ENCODE measurements around the gene TMEM161A. TPM values are rescaled to one million over a fixed set of nuclear protein-coding genes. Genes with fewer than 3 reads are reported as not detected.
"Not testable (repeated sequence)": the region's sequence is repeated elsewhere in the genome, so short reads cannot be mapped to it uniquely, and the experiment has no call there.

TMEM161A gene
- polyA plus RNA-seq, 12 donors = 13.3 to 30.7 (median 21.5) TPM; not detected in 1

DNA sequence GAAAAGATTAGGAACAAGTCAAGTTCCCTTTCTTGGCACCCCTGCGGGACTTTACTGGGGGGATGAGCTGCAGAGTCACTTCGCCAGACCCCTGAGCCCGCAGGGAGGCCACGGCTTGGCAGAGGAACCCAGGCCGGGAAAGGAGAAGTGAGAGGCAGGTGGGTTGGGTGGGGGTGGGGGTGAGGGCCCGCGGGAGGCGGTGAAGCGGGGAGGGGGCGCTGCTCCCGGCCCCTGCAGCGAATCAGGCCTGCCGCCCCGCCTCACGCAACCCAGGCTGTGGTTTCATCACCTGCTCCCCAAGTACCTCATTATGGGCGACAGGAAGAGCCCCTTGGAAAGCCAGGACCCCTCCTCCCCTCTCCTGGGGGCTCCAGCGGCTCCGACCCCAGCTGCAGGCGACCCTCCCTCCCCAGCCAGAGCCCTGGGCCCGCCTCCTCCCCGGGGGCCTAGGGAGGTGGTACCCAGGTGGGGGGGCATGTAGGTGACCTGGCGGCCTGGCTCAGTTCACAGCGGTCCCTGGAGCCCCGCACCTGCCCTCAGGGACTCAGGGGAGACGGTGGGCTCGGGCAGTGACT is 22.3 kb upstream of the TMEM161A start:
- DNase-seq = no peak

DNA sequence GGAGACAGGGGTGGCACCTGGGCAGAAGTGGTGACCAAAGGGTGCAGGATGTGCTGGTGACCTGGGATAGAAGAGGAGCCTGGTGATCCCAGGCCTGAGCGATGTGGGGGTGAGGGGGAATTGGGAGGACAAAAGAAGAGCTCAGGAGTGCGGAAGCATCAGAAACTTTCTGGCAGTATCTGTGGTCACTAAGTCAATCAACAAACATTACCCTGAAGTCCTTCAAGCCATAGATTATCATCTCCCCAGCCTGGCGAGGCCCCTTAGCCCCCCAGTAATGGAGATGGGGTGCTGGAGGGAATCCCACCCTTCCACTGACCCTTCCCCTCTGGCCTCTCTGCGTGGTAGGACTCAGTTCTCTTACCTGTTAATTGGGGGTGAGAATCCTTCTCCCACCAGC is 21.3 kb upstream of the TMEM161A start:
- DNase-seq = no peak

DNA sequence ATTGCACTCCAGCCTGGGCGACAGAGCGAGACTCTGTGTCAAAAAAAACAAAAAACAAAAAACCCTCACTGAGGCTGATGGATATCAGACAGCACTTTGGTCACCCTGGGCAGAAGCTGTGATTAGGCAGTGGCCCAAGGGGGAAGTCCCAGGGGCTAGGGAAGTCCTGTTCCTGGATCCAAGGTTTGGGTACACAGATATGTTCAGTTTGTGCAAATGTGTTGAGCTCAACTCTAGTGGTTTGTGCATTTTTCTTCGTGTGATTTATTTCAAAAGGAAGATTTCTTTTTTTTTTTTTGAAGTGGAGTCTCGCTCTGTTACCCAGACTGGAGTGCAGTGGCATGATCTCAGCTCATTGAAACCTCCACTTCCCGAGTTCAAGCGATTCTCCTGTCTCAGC is 19.5 kb upstream of the TMEM161A start:
- DNase-seq = no peak

GRCh38 chr19:19155495-19156219 is 17.4 kb upstream of the TMEM161A start:
- no peak for DNase-seq

DNA sequence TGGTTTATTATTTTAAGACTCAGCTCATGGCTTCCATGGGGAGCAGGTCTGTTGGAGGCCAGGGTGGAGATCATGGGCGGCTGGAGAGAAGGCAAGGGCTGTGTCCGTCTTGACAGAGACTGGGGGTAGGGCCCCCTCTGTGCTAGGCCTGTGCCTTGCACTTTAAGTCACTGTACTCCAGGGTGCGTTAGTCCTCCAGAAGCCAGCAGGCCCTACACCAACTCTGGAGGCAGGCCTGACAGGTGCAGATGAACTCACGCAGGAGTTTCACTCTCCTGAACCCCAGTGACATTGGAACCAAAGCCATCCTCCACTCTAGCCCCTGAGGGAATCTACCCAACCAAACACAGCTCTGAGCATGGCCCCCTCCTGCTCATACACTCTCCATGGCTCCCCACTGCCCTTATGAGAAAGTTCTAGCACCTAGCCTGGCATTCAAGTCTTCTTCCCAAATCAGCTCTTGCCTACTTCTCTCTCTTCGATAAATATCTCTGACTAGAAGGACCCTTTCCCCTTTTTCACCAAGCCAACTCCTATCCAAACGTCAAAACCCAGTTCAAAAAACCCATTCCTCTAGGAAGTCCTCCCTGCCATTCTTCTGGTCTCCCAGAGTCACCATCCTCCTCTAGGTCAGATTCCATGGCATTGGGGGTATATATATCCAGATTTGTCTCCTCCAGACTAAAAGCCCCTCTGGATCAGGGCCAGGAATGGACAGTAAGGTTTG is 16.7 kb upstream of the TMEM161A start:
- DNase-seq = no peak

DNA sequence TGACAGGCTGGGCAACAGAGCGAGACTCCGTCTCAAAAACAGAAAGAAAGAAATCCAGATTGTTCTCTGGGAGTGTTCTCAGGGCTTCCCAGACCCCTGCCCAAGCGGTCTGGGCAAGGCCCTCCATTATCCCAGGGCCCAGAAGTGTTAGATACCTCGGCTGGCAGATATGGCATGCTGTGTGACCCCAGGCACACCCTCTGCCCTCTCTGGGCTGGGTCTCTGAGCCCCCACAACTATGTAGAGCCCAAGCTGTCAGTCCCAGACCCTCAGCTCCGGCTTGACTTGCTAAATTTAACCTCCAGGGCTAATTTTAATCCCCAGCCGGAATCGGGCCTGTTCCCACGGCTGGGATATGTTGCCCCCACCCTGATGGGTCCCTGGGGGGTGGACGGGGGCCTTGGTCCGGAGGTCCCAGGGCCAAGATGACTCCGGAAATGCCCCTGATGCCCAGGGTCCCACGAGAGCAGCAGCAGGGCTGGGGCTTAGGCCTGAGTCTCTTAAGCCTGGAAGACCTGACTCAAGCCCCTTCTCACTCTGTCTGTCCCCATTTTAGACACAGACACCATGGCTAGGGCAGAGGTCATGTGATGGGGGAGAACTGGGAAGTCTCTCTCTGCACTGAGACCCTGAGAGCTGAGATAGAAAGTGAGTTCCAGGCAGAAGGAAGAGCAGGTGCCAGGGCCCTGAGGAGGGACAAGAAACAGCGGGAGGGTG is 14.5 kb upstream of the TMEM161A start:
- no peak for DNase-seq

DNA sequence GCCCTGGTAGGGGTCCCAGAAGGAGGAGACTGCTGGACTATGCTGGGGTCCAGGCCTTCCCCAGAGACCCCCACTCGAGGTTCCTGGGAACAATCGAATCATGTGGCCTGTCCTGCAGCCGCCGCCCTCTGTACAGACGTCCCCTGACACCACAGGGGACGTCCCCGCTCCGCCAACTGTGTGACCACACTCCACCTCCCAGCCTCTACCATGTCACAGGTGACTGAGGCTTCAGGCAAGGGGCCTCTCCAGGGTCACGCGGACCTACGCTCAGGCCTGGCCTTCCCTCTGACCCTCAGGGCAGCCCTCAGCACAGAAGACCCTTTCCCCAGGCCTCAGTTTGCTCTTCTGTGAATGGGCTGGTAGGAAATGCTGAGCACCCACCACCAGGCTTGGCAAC is 13.1 kb upstream of the TMEM161A start:
- no peak for DNase-seq

- no peak for DNase-seq
Observed at GRCh38 chr19:19149435-19149834, 11.2 kb upstream of the TMEM161A start.

GRCh38 chr19:19148504-19148903 is 10.2 kb upstream of the TMEM161A start:
- not testable (repeated sequence) for DNase-seq

GRCh38 chr19:19147344-19147743 is 9.1 kb upstream of the TMEM161A start:
- no peak for DNase-seq

GRCh38 chr19:19146865-19147264 is 8.6 kb upstream of the TMEM161A start:
- no peak for DNase-seq

- DNase-seq = peak; percentile 66
Observed at GRCh38 chr19:19145684-19146608, 7.7 kb upstream of the TMEM161A start.

DNA sequence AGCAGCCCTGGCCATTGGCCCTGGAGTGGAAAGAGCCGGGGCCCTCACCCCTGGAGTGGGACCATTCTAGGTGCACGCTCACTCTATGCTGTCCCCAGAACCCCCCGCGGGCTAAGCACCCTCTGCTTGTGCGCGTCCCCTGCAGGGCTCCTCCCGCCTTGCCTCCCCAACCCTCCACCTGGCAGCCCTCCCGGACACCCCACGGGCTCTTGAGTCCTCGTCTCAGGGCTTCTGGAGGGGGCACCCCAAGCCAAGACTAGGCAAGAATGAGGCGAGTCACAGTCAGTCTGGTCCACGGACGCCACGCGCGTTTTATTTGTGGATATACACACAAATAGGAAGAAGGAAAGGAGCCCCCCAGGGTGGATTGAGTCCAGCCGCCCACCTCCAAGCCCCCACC is 7.0 kb upstream of the TMEM161A start:
- DNase-seq = no peak

- no peak for DNase-seq
Observed at GRCh38 chr19:19142347-19142746, 4.1 kb upstream of the TMEM161A start.

DNA sequence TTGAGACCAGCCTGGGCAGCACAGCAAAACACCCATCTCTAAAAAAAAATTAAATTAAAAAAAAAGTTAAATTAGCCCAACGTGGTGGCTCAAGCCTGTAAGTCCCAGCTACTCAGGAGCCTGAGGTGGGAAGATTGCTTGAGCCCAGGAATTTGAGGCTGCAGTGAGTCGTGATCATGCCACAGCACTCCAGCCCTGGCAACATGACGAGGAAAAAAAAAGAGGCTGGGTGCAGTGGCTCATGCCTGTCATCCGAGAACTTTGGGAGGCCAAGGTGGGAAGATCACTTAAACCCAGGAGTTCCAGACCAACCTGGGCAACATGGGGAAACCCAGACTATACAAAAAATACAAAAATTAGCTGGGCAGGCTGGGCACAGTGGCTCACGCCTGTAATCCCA is 2.2 kb upstream of the TMEM161A start:
- no peak for DNase-seq

DNA sequence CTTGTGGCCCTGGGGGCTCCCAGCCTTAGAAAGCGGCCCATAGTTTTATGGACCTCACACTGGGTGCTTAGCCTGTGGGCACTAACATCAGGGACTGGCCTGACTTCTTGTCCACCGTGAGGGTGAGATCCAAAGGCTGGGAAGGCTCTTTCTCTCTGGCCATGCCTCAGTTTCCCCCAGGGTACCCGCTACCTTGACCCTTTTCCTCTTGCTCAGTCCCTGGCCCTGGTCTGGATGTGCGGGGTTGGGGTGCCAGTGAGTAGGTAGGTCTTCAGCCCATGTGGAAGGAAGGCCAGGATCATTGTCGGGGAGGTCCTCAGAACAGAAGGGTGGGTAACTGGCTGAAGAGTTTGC is 1.6 kb upstream of the TMEM161A start:
- no peak for DNase-seq

DNA sequence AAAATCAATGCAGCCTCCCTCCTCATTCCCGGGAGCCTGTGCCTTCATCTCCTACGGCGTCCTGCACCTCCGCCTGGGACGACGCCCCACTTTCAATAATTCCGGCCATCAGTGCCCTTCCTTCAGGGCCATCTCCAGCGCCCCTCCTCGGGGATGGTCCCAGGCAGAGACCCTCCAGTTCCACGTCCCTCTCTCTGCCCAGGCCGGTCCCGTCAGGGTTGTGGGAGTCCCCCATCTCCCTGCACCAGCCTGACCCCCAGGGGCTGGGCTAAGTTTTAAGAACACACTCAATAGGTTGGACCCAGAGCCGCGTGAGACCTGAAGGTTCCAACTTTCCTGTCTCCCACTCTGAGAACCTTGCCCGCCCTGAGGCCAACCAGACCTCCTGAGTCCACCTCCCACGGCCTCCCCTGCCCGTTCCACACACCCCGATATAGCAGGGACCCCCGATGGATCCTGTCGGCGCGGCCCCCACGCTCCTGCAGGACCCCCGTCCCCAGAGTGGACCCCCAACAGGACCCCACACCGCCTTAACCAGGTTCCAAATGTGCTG is 646 bp downstream of the TMEM161A start:
- no peak for DNase-seq

DNA sequence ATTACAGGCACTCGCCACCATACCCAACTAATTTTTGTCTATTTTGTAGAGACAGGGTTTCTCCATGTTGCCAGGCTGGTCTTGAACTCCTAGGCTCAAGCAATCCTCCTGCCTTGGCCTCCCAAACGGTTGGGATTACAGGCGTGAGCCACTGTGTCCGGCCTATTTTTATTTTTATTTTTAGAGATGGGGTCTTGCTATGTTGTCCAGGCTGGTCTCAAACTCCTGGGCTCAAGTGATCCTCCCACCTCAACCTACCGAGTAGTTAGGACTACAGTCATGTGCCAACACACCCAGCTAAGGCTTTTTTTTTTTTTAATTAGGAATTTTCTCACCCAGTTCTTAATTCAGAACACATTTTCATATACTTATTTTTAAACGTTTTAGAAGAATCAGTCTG is 2.6 kb downstream of the TMEM161A start:
- DNase-seq = not testable (repeated sequence)

DNA sequence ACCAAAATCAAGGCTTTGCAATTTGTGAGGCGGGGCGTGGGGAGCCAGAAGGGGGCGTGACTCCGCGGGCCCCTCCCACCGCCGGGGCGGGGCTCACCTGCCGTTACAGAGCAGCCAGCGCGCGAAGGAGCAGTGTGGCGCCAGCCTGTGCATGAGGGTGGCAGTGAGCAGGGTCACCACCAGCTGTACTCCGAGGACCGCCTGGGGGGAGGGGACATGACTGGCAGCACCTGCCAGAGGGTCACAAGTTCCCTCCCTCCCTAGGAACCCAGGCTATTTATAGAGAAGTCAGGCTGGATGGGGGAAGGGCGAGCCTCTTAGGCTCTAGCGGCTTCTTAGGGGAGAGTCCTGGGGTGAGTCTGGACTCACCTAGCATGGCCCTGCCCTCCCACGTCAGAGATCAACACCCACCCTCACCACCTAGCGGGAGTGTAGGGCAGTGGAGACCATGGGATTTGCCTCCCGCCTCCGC is 3.6 kb downstream of the TMEM161A start:
- DNase-seq = no peak

DNA sequence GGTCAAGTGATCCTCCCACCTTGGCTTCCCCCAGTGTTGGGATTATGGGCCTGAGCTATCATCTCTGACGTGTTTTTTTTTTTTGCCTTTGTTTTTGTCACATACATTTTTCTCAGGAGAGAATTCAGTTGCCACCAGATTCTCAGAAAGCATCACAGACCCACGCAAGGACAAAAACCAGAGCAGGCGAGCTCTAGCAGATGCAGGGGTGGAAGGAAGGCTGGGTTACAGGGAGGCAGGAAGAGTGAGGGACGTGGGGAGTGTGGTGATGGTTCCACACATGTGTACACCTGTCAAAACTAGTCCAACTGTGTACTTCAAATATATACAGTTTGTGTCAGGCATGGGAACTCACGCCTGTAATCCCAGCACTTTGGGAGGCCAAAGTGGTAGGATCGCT is 4.3 kb downstream of the TMEM161A start:
- DNase-seq = no peak

DNA sequence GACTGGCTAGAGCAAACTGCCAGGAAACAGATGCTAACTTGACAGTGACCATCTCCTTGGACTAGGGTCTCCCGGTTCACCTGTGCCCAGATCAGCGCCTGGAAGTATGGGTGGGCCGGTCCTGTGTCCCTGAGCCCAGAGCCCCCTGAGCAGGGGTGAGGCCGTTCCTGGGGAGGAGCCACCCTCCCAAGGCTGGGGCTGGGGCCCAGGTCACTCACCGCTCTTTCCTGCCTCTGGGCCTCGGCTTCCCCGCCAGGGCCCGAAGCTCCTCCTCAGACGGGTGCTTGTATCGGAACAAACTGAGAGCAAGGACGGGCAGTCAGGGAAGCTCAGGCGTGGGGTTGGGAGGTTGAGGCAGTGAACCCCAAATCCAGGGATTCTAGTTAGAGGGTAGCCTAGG is 5.4 kb downstream of the TMEM161A start:
- no peak for DNase-seq
